Hematopoietic multipotent progenitor cell treated with erythropoietin and hydrocortisone succinate and interleukin-3 and kit ligand, for 17 days (in vitro differentiated cells): ENCODE measurements around the gene PDZD4.

Experiments used
- DNase-seq: peaks from one replicate; pipeline ENCODE4 v3.0.0-alpha.2; 2015; ENCODE audit warnings: low spot score

PDZD4 gene

GRCh38 chrX:153805436-153805835 is 24.9 kb downstream of the PDZD4 start:
- DNase-seq, result no peak

GRCh38 chrX:153804621-153805020 is 25.7 kb downstream of the PDZD4 start:
- no peak for DNase-seq

- no peak for DNase-seq
Observed at GRCh38 chrX:153804100-153804595, 26.2 kb downstream of the PDZD4 start.

GRCh38 chrX:153803211-153804099 is 26.9 kb downstream of the PDZD4 start:
- no peak for DNase-seq

- DNase-seq, result no peak
Observed at GRCh38 chrX:153802513-153803045, 27.8 kb downstream of the PDZD4 start.

DNA sequence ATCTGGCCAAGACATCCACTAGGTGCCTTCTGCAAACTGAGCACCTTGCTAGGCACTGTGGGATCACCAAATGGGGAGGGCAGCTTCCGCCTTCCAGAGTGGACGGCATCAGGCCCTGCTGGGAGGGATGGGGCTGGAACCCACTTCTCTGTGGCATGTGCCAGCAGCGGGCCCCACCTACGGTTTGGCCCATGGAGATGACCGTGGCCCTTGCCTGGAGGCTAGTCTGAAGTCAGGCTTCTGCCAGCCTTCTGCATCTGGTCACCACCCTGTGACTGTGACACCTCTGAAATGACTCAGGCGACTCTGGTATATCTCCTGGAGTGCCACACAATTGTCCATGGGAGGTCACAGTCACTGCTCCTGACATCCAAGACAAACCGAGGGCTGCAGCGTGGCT is 28.7 kb downstream of the PDZD4 start:
- no peak for DNase-seq

DNA sequence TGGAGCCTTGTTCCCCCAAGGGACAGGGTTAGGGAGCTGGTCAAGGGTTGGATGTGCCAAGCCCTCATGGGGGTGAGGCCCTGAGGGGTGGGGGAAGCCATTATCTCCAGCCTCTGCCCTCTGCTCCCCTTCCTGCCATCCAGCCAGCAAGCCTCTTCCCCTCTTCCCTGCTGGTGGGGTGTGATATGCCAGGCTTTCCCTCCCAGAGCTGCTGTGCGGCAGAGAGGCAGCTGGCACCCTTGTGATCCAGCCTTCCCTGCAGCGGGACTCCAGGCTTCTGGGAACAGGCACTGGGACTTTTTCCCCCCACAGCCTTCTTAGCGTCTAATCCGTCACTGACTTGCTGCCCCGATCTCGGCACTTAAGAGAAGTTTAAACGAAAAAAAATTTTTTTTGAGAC is 29.6 kb downstream of the PDZD4 start:
- no peak for DNase-seq

DNA sequence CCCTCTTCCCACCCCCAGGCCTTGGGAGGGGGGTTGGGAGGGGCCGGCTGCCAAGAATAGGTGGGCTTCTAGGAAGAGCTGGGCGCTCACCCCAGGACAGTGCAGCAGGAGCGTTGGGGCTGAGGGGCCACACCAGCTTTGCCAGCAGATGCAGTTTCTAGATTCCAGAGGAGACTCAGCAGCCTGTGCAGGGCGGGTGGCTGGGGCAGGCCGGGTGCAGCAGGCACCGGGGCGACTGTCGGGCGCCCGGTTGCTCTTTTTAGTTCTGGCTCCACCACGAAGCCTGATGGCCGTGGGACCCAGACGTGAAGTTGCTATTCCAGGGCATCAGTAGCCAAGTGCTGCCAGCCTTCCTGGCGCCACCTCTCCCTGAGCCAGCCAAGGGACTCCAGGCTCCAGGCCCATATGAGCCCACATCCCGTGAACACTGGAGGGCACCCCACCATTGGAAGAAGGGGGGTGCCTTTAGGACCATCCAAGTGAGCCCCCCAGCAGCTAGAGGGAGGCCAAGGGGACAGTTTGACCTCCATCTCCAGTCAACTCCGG is 30.1 kb downstream of the PDZD4 start:
- DNase-seq, result no peak

DNA sequence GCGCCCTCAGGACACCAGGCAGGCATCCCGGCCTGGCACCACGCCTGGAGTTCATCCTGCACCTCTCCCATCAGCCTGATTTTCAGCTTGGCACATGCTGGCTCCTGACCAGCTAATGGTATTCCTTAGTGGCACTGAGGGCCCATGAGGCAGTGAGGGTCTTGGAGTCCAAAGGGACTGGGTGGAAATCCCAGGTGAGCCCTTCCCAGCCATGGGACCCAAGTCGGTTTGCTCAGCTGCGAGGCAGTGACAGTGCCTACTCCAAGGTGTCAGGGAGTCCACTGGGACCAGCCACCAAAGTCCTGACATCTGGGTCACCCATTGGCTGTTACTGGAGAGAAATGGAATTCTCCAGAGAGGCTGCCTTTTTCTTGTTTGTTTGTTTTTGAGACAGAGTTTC is 31.0 kb downstream of the PDZD4 start:
- DNase-seq, result no peak

DNA sequence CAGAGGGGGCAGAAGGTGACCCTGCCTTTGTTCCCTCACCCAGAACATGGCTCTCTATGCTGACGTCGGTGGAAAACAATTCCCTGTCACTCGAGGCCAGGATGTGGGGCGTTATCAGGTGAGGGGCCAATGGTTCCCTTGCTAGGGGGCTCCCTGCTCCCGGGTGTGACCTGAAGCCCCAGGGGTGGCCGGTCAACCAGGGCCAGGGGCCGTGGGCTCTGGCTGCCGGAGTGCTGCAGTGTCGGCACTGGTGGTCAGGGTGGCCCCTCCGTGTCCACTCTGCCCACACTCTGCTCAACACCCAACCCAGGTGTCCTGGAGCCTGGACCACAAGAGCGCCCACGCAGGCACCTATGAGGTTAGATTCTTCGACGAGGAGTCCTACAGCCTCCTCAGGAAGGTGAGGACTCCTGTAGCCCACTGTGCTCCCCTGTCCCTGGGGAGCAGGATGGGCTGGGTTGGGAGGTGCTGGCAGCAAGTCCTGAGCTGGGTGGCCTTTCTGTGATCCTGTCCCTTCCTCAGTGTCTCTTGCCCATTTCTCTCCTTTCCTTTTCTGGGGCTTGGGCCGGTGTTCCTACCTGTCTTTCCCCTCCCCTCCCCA is 32.8 kb downstream of the PDZD4 start:
- no peak for DNase-seq

GRCh38 chrX:153794897-153795816 is 35.2 kb downstream of the PDZD4 start:
- DNase-seq, result no peak

DNA sequence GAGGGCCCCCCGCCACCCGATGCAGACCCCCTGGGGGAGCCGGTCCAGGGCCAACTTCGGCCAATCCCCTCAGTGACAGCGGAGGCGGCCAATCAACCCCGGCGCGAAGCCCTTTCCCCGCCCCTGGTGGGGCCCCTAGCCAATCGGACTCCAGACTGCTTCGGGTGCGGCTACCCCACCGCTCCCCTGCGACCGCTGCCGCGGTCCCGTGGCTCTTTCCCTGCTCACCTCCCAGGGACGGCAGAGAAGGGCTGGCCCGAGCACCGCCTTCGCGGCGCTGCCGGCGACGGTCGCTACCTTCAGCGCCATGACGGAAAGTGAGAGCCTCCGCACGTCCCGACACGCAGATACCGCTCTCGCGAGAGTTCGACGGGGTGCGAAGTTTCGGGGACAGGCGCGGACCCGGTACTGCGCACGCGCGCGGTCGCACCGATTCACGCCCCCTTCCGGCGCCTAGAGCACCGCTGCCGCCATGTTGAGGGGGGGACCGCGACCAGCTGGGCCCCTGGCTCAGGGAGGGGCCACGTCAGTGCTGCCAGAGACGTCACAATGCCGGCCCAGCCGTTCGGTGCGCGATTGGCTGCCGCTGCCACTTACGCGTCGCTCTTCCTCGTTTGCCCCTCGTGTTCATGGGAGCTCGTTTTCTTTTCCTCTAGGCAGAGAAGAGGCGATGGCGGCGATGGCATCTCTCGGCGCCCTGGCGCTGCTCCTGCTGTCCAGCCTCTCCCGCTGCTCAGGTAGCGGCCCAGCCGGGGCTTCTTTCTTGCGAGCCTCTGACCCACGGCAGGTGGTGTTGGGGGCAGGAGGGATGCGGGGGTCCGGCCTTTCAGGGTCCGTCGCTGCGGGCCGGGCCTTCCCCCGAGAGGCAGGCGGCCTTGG is 36.1 kb downstream of the PDZD4 start, which contains the start of the genes IDH3G and SSR4:
IDH3G (minus strand) TSS at position 358 of the 879 bp plus-strand sequence; CDS start at position 309, 49 bp downstream.
SSR4 (plus strand) TSS at position 651 of the 879 bp plus-strand sequence; CDS start at position 671, 20 bp downstream.
- DNase-seq, result peak; percentile 97

DNA sequence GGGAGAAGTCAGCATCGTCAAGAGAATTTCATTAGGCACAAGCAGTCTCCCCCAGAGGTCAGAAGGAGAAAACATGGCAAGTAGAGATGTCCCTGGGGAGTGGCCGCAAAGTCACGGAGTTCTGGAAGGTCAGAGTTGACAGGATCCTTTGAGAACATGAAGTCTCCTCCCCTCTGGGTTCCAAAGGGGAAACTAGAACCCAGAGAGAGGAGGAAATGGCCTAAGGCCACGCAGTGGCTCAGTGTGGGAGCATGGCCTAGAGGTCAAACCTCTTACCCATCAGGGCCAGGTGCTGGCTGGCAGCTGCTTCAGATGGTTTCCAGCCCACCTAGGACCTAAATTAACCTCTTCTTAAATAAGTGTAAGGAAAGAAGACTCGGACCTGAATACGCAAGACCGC is 37.1 kb downstream of the PDZD4 start:
- no peak for DNase-seq

DNA sequence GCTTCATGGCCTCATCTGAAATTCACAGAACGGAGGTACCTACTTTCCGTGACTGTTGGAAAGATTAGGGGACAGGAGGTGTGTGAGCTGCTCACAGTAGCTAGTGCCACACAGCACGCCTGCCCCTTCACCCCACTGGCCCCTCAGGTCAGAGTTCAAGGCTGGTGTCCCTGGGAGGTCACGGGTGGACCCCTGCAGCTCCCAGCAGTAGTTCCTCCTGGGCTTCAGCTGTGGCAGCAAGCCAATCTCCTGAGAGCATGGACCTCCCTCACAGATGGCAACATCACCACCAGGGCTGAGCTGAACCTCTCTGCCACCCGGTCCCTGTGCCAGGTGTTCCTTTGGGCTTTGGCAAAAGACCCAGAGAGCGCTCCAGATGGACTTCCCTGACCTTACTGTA is 38.0 kb downstream of the PDZD4 start:
- DNase-seq, result no peak

GRCh38 chrX:153791104-153791852 is 39.1 kb downstream of the PDZD4 start:
- no peak for DNase-seq

GRCh38 chrX:153789654-153790053 is 40.7 kb downstream of the PDZD4 start:
- no peak for DNase-seq

DNA sequence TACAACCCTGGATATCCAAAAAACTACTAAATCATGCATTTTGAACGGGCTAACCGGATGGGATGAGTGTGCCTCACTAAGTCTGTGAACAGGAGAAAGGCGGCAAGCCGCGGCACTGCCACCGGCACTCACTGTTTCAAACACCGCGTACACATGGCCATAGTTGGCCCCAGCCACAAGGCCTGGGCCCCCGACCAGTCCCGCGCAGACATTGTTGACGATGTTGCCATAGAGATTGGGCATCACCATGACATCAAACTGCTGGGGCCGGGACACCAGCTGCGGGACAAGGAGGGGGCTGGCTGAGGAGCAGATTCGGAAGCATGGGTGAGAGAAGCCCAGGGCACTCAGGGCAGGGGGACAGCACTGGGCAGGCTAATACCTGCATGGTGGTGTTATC is 43.7 kb downstream of the PDZD4 start:
- no peak for DNase-seq

DNA sequence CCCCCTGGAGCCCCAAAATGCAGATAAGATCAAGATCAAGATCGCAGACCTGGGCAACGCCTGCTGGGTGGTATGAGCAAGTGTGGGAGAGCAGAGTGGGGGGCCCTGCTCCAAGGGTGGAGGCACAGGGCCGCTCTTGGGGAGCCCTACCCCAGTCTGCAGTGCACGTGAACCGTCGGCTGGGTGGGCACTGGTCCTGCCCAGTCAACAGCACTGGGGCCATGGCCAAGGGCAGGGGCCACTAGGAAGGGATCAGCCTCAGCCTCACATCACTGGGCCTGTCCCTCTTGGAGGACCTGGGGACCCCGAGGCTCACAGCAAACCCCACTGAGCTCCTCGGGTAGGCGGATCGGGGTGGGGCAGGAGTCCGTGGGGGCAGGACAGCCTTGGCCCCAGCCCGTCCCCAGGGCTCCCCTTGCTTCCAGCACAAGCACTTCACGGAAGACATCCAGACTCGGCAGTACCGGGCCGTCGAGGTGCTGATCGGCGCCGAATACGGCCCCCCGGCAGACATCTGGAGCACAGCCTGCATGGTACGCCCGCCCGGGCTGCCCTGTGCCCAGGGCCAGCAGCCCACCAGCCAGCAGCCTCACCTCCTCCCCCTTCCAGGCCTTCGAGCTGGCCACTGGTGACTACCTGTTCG is 45.9 kb downstream of the PDZD4 start:
- DNase-seq, result no peak

DNA sequence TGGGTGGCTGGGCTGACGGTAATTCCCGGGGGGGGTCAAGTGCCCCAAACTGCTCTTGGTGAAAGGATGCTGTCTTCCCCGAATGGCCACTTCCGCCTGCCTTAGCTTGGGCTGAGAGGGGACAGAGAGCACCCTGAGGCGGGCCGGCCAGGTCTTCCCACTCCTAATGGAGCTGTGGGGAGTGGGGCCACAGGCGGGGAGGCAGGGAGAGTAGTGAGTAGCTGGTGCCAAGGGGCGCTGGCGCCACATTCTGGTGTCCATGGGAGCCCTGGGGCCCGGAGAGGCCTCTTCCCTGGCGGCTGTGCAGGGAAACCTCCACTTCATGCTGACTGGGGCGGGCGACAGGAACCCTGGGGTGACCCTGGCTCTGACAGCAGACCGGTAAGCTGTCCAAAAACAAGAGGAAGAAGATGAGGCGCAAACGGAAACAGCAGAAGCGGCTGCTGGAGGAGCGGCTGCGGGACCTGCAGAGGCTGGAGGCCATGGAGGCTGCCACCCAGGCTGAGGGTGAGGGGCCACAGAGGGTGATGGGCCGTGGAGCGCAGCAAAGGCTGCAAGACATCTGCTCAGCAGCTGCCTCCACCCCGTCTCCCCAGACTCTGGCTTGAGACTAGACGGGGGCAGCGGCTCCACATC is 46.8 kb downstream of the PDZD4 start:
- DNase-seq, result no peak
